Rectal smooth muscle tissue (tissue), 1 donor: Measurements from ENCODE around the gene SLC12A9.

Experiments
- H3K27ac ChIP-seq: one replicate; pipeline ENCODE4 v1.7.0; 2013; ENCODE audit warnings: low read depth, low read length, inconsistent platforms
- H3K27me3 ChIP-seq: one replicate; pipeline ENCODE4 v1.7.0; 2013; ENCODE audit warnings: low read length; ENCODE audit not compliant: control insufficient read depth, insufficient read depth
- H3K36me3 ChIP-seq: one replicate; pipeline ENCODE4 v1.7.0; 2013; ENCODE audit warnings: low read length; ENCODE audit not compliant: control insufficient read depth, insufficient read depth
- H3K4me1 ChIP-seq: one replicate; pipeline ENCODE4 v1.7.0; 2013; ENCODE audit warnings: low read length; ENCODE audit not compliant: control insufficient read depth, insufficient read depth
- H3K4me3 ChIP-seq: one replicate; pipeline ENCODE4 v1.7.0; 2013; ENCODE audit warnings: low read length
- H3K9ac ChIP-seq: one replicate; pipeline ENCODE4 v1.7.0; 2013; ENCODE audit warnings: low read length

The SLC12A9 gene

GRCh38 chr7:100818366-100818765 is 34.1 kb upstream of the SLC12A9 start:
- H3K27ac ChIP-seq, result no peak overlapping the region
- no peak overlapping the region for H3K9ac ChIP-seq
- no peaks in the 10 kb centered on the region for H3K27me3 ChIP-seq
- peaks cover 18% of the 10 kb centered on the region for H3K36me3 ChIP-seq
- H3K4me1 ChIP-seq, result no peaks in the 10 kb centered on the region
- no peak overlapping the region for H3K4me3 ChIP-seq

- no peaks in the 10 kb centered on the region for H3K4me1 ChIP-seq
- no peak overlapping the region for H3K4me3 ChIP-seq
- H3K9ac ChIP-seq, result no peak overlapping the region
- no peaks in the 10 kb centered on the region for H3K27me3 ChIP-seq
- H3K36me3 ChIP-seq, result peaks cover 17% of the 10 kb centered on the region
- H3K27ac ChIP-seq, result no peak overlapping the region
Observed at GRCh38 chr7:100818825-100819224, 33.7 kb upstream of the SLC12A9 start.

- H3K27me3 ChIP-seq, result no peaks in the 10 kb centered on the region
- H3K4me3 ChIP-seq, result no peak overlapping the region
- H3K9ac ChIP-seq, result no peak overlapping the region
- peaks cover 19% of the 10 kb centered on the region for H3K36me3 ChIP-seq
- no peaks in the 10 kb centered on the region for H3K4me1 ChIP-seq
- no peak overlapping the region for H3K27ac ChIP-seq
Observed at GRCh38 chr7:100819586-100819985, 32.9 kb upstream of the SLC12A9 start.

GRCh38 chr7:100822236-100823139 is 30.0 kb upstream of the SLC12A9 start:
- Histone ChIP-seq H3K27me3 (no peaks in the 10 kb centered on the region), H3K4me3 (no peak overlapping the region), H3K36me3 (peaks cover 14% of the 10 kb centered on the region), H3K9ac (no peak overlapping the region), H3K27ac (no peak overlapping the region), H3K4me1 (peaks cover 8% of the 10 kb centered on the region)

- Histone ChIP-seq H3K36me3 (peaks cover 14% of the 10 kb centered on the region), H3K9ac (no peak overlapping the region), H3K4me1 (peaks cover 8% of the 10 kb centered on the region), H3K27ac (no peak overlapping the region), H3K4me3 (no peak overlapping the region), H3K27me3 (no peaks in the 10 kb centered on the region)
Observed at GRCh38 chr7:100823140-100823525, 29.4 kb upstream of the SLC12A9 start.

- Histone ChIP-seq H3K9ac (no peak overlapping the region), H3K36me3 (peaks cover 14% of the 10 kb centered on the region), H3K27ac (no peak overlapping the region), H3K4me1 (peaks cover 8% of the 10 kb centered on the region), H3K27me3 (no peaks in the 10 kb centered on the region), H3K4me3 (no peak overlapping the region)
Observed at GRCh38 chr7:100823534-100823933, 29.0 kb upstream of the SLC12A9 start.

GRCh38 chr7:100824499-100825214 is 27.9 kb upstream of the SLC12A9 start:
- H3K36me3 ChIP-seq, result peaks cover 14% of the 10 kb centered on the region
- peak overlapping the region; percentile 21 for H3K27ac ChIP-seq
- H3K4me1 ChIP-seq, result peaks cover 8% of the 10 kb centered on the region
- H3K27me3 ChIP-seq, result no peaks in the 10 kb centered on the region
- no peak overlapping the region for H3K9ac ChIP-seq
- peak overlapping the region; percentile 74 for H3K4me3 ChIP-seq

- peaks cover 8% of the 10 kb centered on the region for H3K36me3 ChIP-seq
- peaks cover 8% of the 10 kb centered on the region for H3K4me1 ChIP-seq
- peak overlapping the region; percentile 21 for H3K27ac ChIP-seq
- H3K27me3 ChIP-seq, result no peaks in the 10 kb centered on the region
- H3K9ac ChIP-seq, result no peak overlapping the region
- H3K4me3 ChIP-seq, result peak overlapping the region; percentile 74
Observed at GRCh38 chr7:100825215-100825671, 27.3 kb upstream of the SLC12A9 start.

GRCh38 chr7:100825751-100826513 is 26.6 kb upstream of the SLC12A9 start:
- Histone ChIP-seq H3K27me3 (no peaks in the 10 kb centered on the region), H3K4me1 (peaks cover 8% of the 10 kb centered on the region), H3K27ac (peak overlapping the region; percentile 30), H3K9ac (peak overlapping the region; percentile 27), H3K4me3 (peak overlapping the region; percentile 74), H3K36me3 (peaks cover 8% of the 10 kb centered on the region)

GRCh38 chr7:100826514-100827329 is 25.8 kb upstream of the SLC12A9 start:
- no peaks in the 10 kb centered on the region for H3K27me3 ChIP-seq
- H3K4me1 ChIP-seq, result peaks cover 8% of the 10 kb centered on the region
- no peak overlapping the region for H3K9ac ChIP-seq

GRCh38 chr7:100827330-100828226 is 24.9 kb upstream of the SLC12A9 start, which contains the start of gene EPHB4:
EPHB4 (minus strand) TSS chr7:100827523; CDS start chr7:100827030, 493 bp downstream.
- Histone ChIP-seq H3K4me1 (peaks cover 8% of the 10 kb centered on the region), H3K4me3 (peak within 1 kb of the TSS; percentile 74), H3K27me3 (no peaks in the 10 kb centered on the region), H3K27ac (peak within 1 kb of the TSS; percentile 71), H3K36me3 (peaks cover 5% of the 10 kb centered on the region), H3K9ac (peak within 1 kb of the TSS; percentile 8)

More at GRCh38 chr7:100826514-100827329, 25.8 kb upstream of the SLC12A9 start:
- Histone ChIP-seq H3K36me3 (peaks cover 8% of the 10 kb centered on the region), H3K27ac (peak overlapping the region; percentile 68), H3K4me3 (peak overlapping the region; percentile 74)
